ENCODE results near the gene RELL1.

- TF ChIP-seq ZNF384 (IDR thresholded peaks at IDR 0.05) = no peak
- no peak for TF ChIP-seq L3MBTL2 (conservative IDR thresholded peaks at IDR 0.05)
- TF ChIP-seq FOXK2 (IDR thresholded peaks at IDR 0.05) = no peak
- no peak for TF ChIP-seq FOXM1 (IDR thresholded peaks at IDR 0.05; ENCODE audit: borderline replicate concordance)
- TF ChIP-seq FOXA1 (IDR thresholded peaks at IDR 0.05) = no peak
- no peak for TF ChIP-seq SUZ12 (IDR thresholded peaks at IDR 0.05)
- TF ChIP-seq NFRKB (IDR thresholded peaks at IDR 0.05) = no peak
- no peak for TF ChIP-seq SP1 (IDR thresholded peaks at IDR 0.05)
These were observed 29.5 kb downstream of the RELL1 start for GRCh38 chr4:37656649-37657048.
